OCI-LY1 (cell line): ENCODE measurements around the gene GTPBP1.

Source experiments
- EZH2 ChIP-seq: fragments of 200-600 bp; sonication (generic), shearing (Covaris generic); IDR thresholded peaks from 2 replicates; pipeline ENCODE4 v1.8.0; 2017; ENCODE audit warnings: borderline replicate concordance, mixed run types, mild to moderate bottlenecking, antibody characterized with exemption, low read length, moderate library complexity, mixed read lengths
- TF ChIP-seq, protein P1 (sequence below): fragments of 200-600 bp; sonication (generic), shearing (Covaris generic); IDR thresholded peaks from 2 replicates; pipeline ENCODE4 v1.5.1; 2017; ENCODE audit warnings: mild to moderate bottlenecking, antibody characterized with exemption, low read length, moderate library complexity, mixed read lengths

DNA sequence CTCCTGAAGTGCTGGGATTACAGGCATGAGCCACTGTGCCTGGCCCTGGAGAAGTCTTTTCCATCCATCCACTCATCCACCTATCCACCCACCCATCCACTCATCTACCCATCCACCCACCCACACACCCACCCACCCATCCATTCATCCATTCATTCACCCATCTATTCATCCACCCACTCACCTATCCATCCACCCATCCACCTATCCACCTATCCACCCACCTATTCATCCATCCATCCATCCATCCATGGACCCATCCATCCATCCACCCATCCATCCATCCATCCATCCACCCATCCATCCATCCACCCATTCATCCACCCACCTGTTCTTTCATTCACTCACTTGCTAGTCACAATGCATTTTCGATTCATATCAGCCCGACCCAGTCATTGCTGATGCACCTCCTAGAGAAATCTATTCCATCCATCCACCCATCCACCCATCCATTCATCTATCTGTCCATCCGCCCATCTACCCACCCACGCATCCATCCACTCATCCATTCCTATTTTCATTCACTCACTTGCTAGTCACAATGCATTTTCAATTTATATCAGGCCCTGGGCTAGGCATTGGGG lies 67.7 kb downstream of the GTPBP1 start:
- TF ChIP-seq, protein P1, sequence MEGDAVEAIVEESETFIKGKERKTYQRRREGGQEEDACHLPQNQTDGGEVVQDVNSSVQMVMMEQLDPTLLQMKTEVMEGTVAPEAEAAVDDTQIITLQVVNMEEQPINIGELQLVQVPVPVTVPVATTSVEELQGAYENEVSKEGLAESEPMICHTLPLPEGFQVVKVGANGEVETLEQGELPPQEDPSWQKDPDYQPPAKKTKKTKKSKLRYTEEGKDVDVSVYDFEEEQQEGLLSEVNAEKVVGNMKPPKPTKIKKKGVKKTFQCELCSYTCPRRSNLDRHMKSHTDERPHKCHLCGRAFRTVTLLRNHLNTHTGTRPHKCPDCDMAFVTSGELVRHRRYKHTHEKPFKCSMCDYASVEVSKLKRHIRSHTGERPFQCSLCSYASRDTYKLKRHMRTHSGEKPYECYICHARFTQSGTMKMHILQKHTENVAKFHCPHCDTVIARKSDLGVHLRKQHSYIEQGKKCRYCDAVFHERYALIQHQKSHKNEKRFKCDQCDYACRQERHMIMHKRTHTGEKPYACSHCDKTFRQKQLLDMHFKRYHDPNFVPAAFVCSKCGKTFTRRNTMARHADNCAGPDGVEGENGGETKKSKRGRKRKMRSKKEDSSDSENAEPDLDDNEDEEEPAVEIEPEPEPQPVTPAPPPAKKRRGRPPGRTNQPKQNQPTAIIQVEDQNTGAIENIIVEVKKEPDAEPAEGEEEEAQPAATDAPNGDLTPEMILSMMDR = no peak
- TF ChIP-seq EZH2 = no peak
